Vagina (tissue), 2 donors: ENCODE results near the gene SPAG16.

Experiments used
- CTCF ChIP-seq, 3 experiments: fragments of 450-650 bp in 2 of 3; fragments of 200-600 bp in 1 of 3; sonication (generic) in 1 of 3; IDR thresholded peaks; one replicate each; pipeline ENCODE4 v1.5.1; 2017 to 2019; ENCODE audit warnings: antibody characterized with exemption in 3 of 3, mild to moderate bottlenecking in 2 of 3, moderate library complexity in 2 of 3
- POLR2A ChIP-seq, 2 donors: fragments of 450-650 bp; IDR thresholded peaks; one replicate each; pipeline ENCODE4 v1.6.1; 2017; ENCODE audit warnings: antibody characterized with exemption in 2 of 2, mild to moderate bottlenecking in 2 of 2, moderate library complexity in 2 of 2
- POLR2AphosphoS5 ChIP-seq, 2 donors: sonication (generic); formaldehyde crosslinking; IDR thresholded peaks; one replicate each; pipeline ENCODE4 v1.9.0; 2017; ENCODE audit warnings: antibody characterized with exemption in 2 of 2, mild to moderate bottlenecking in 2 of 2, low read depth in 1 of 2; ENCODE audit not compliant: insufficient read depth in 1 of 2

- TF ChIP-seq CTCF (IDR thresholded peaks at IDR 0.05) (no peak), POLR2A (IDR thresholded peaks at IDR 0.05) (no peak), POLR2AphosphoS5 (IDR thresholded peaks at IDR 0.05; ENCODE audit: insufficient read depth in 1 of 2, low read depth in 1 of 2) (no peak)
Observed at GRCh38 chr2:213679894-213680293, 395.6 kb downstream of the SPAG16 start.
